ENCODE measurements around the gene IL25.

The IL25 gene

GRCh38 chr14:23347406-23348296 lies 25.0 kb upstream of the IL25 start:
- Histone ChIP-seq H3K4me1 (ENCODE audit: control insufficient read depth in 1 of 2, insufficient read depth in 2 of 2, low read length in 2 of 2) (peaks cover 3 to 6% of the 10 kb centered on the region in 2 experiments), H3K27ac (ENCODE audit: low read depth, low read length) (no peak overlapping the region), H2BK5ac (ENCODE audit: low read depth, low read length, poor library complexity) (no peak overlapping the region), H4K8ac (ENCODE audit: low read depth, low read length) (no peak overlapping the region), H3K14ac (ENCODE audit: low read length) (no peak overlapping the region), H3K36me3 (ENCODE audit: control insufficient read depth in 1 of 2, insufficient read depth in 2 of 2, low read length in 2 of 2) (peaks cover 10 to 12% of the 10 kb centered on the region in 2 experiments), H2AFZ (ENCODE audit: insufficient read depth, low read length, poor library complexity) (no peak overlapping the region), H4K91ac (ENCODE audit: low read depth, low read length) (no peak overlapping the region), H2AK5ac (ENCODE audit: low read length) (no peak overlapping the region), H3K4me3 (ENCODE audit: low read depth, low read length) (no peak overlapping the region), H3K9ac (ENCODE audit: low read length) (no peak overlapping the region), H3K79me1 (ENCODE audit: low read length) (peaks cover 5% of the 10 kb centered on the region), H2BK120ac (ENCODE audit: insufficient read depth, low read length, poor library complexity) (no peak overlapping the region), H3K9me3 (ENCODE audit: insufficient read depth, low read depth, low read length) (peaks cover 2% of the 10 kb centered on the region), H3K4me2 (ENCODE audit: low read length) (no peak overlapping the region), H3K4ac (ENCODE audit: low read depth, low read length) (no peak overlapping the region), H3K23ac (ENCODE audit: low read length) (no peak overlapping the region), H4K12ac (ENCODE audit: low read depth, low read length) (no peak overlapping the region), H2BK12ac (ENCODE audit: low read length) (no peak overlapping the region), H3K27me3 (ENCODE audit: insufficient read depth, low read length) (peaks cover 2% of the 10 kb centered on the region), H3K18ac (ENCODE audit: low read length) (no peak overlapping the region), H3K79me2 (ENCODE audit: control insufficient read depth, insufficient read depth, low read length, poor library complexity) (no peaks in the 10 kb centered on the region)
- no peak for DNase-seq
- no CpG with 5 or more reads among the region's 19 CpGs for WGBS (ENCODE audit: extremely low coverage, insufficient coverage, insufficient read length)

- Histone ChIP-seq H2AFZ (ENCODE audit: insufficient read depth, low read length, poor library complexity) (no peak overlapping the region), H2BK12ac (ENCODE audit: low read length) (no peak overlapping the region), H3K4ac (ENCODE audit: low read depth, low read length) (no peak overlapping the region), H4K8ac (ENCODE audit: low read depth, low read length) (no peak overlapping the region), H2BK5ac (ENCODE audit: low read depth, low read length, poor library complexity) (no peak overlapping the region), H2BK120ac (ENCODE audit: insufficient read depth, low read length, poor library complexity) (no peak overlapping the region), H3K14ac (ENCODE audit: low read length) (no peak overlapping the region), H3K18ac (ENCODE audit: low read length) (no peak overlapping the region), H3K9ac (ENCODE audit: low read length) (no peak overlapping the region), H3K23ac (ENCODE audit: low read length) (no peak overlapping the region), H3K9me3 (ENCODE audit: insufficient read depth, low read depth, low read length) (peaks cover 2% of the 10 kb centered on the region), H4K12ac (ENCODE audit: low read depth, low read length) (no peak overlapping the region), H3K4me1 (ENCODE audit: control insufficient read depth in 1 of 2, insufficient read depth in 2 of 2, low read length in 2 of 2) (peaks cover 5 to 10% of the 10 kb centered on the region in 2 experiments), H3K79me2 (ENCODE audit: control insufficient read depth, insufficient read depth, low read length, poor library complexity) (no peaks in the 10 kb centered on the region), H3K4me3 (ENCODE audit: low read depth, low read length) (no peak overlapping the region), H3K36me3 (ENCODE audit: control insufficient read depth in 1 of 2, insufficient read depth in 2 of 2, low read length in 2 of 2) (peaks cover 10 to 12% of the 10 kb centered on the region in 2 experiments), H4K91ac (ENCODE audit: low read depth, low read length) (no peak overlapping the region), H3K79me1 (ENCODE audit: low read length) (peaks cover 5% of the 10 kb centered on the region), H3K27me3 (ENCODE audit: insufficient read depth, low read length) (peaks cover 2% of the 10 kb centered on the region), H3K4me2 (ENCODE audit: low read length) (no peak overlapping the region), H3K27ac (ENCODE audit: low read depth, low read length) (no peak overlapping the region), H2AK5ac (ENCODE audit: low read length) (no peak overlapping the region)
- no CpG with 5 or more reads among the region's 6 CpGs for WGBS (ENCODE audit: extremely low coverage, insufficient coverage, insufficient read length)
- no peak for DNase-seq
Measured at GRCh38 chr14:23348297-23348655, 24.3 kb upstream of the IL25 start.

GRCh38 chr14:23349156-23349845 lies 23.3 kb upstream of the IL25 start:
- no peak for DNase-seq
- peaks cover 5% of the 10 kb centered on the region for H3K79me1 ChIP-seq (ENCODE audit: low read length)
- H3K18ac ChIP-seq (ENCODE audit: low read length), result no peak overlapping the region
- no peak overlapping the region for H3K4me2 ChIP-seq (ENCODE audit: low read length)
- WGBS (ENCODE audit: extremely low coverage, insufficient coverage, insufficient read length), result no CpG with 5 or more reads among the region's 8 CpGs
- peaks cover 10 to 12% of the 10 kb centered on the region in 2 experiments for H3K36me3 ChIP-seq (ENCODE audit: control insufficient read depth in 1 of 2, insufficient read depth in 2 of 2, low read length in 2 of 2)
- H3K23ac ChIP-seq (ENCODE audit: low read length), result no peak overlapping the region
- peaks cover 6 to 13% of the 10 kb centered on the region in 2 experiments for H3K4me1 ChIP-seq (ENCODE audit: control insufficient read depth in 1 of 2, insufficient read depth in 2 of 2, low read length in 2 of 2)
- H2AK5ac ChIP-seq (ENCODE audit: low read length), result no peak overlapping the region
- H2BK5ac ChIP-seq (ENCODE audit: low read depth, low read length, poor library complexity), result no peak overlapping the region
- H4K8ac ChIP-seq (ENCODE audit: low read depth, low read length), result no peak overlapping the region
- peaks cover 2% of the 10 kb centered on the region for H3K9me3 ChIP-seq (ENCODE audit: insufficient read depth, low read depth, low read length)
- peaks cover 2% of the 10 kb centered on the region for H3K27me3 ChIP-seq (ENCODE audit: insufficient read depth, low read length)
- no peaks in the 10 kb centered on the region for H3K79me2 ChIP-seq (ENCODE audit: control insufficient read depth, insufficient read depth, low read length, poor library complexity)
- H3K4ac ChIP-seq (ENCODE audit: low read depth, low read length), result no peak overlapping the region
- H2AFZ ChIP-seq (ENCODE audit: insufficient read depth, low read length, poor library complexity), result no peak overlapping the region
- H3K4me3 ChIP-seq (ENCODE audit: low read depth, low read length), result no peak overlapping the region
- H3K9ac ChIP-seq (ENCODE audit: low read length), result no peak overlapping the region
- no peak overlapping the region for H4K91ac ChIP-seq (ENCODE audit: low read depth, low read length)
- H3K14ac ChIP-seq (ENCODE audit: low read length), result no peak overlapping the region
- H2BK12ac ChIP-seq (ENCODE audit: low read length), result no peak overlapping the region
- no peak overlapping the region for H4K12ac ChIP-seq (ENCODE audit: low read depth, low read length)
- H3K27ac ChIP-seq (ENCODE audit: low read depth, low read length), result no peak overlapping the region
- no peak overlapping the region for H2BK120ac ChIP-seq (ENCODE audit: insufficient read depth, low read length, poor library complexity)

GRCh38 chr14:23351681-23352505 lies 20.7 kb upstream of the IL25 start:
- no peak overlapping the region for H3K23ac ChIP-seq (ENCODE audit: low read length)
- H3K4me2 ChIP-seq (ENCODE audit: low read length), result peak overlapping the region; percentile 88
- peak overlapping the region; percentile 76 for H3K4me3 ChIP-seq (ENCODE audit: low read depth, low read length)
- no peak overlapping the region for H2BK12ac ChIP-seq (ENCODE audit: low read length)
- H2AK5ac ChIP-seq (ENCODE audit: low read length), result no peak overlapping the region
- H3K79me2 ChIP-seq (ENCODE audit: control insufficient read depth, insufficient read depth, low read length, poor library complexity), result no peaks in the 10 kb centered on the region
- peak in 1 of 2 donors; percentile 32 for DNase-seq
- H3K36me3 ChIP-seq (ENCODE audit: control insufficient read depth in 1 of 2, insufficient read depth in 2 of 2, low read length in 2 of 2), result peaks cover 15 to 18% of the 10 kb centered on the region in 2 experiments
- peaks cover 2% of the 10 kb centered on the region for H3K9me3 ChIP-seq (ENCODE audit: insufficient read depth, low read depth, low read length)
- peak overlapping the region; percentile 2 for H3K9ac ChIP-seq (ENCODE audit: low read length)
- peak overlapping the region; percentile 41 for H3K14ac ChIP-seq (ENCODE audit: low read length)
- H3K4ac ChIP-seq (ENCODE audit: low read depth, low read length), result no peak overlapping the region
- peak overlapping the region; percentile 40 for H3K18ac ChIP-seq (ENCODE audit: low read length)
- no CpG with 5 or more reads among the region's 61 CpGs for WGBS (ENCODE audit: extremely low coverage, insufficient coverage, insufficient read length)
- peak overlapping the region; percentile 55 for H2AFZ ChIP-seq (ENCODE audit: insufficient read depth, low read length, poor library complexity)
- H3K4me1 ChIP-seq (ENCODE audit: control insufficient read depth in 1 of 2, insufficient read depth in 2 of 2, low read length in 2 of 2), result peaks cover 6 to 13% of the 10 kb centered on the region in 2 experiments
- H3K27ac ChIP-seq (ENCODE audit: low read depth, low read length), result no peak overlapping the region
- H3K79me1 ChIP-seq (ENCODE audit: low read length), result peaks cover 5% of the 10 kb centered on the region
- H2BK120ac ChIP-seq (ENCODE audit: insufficient read depth, low read length, poor library complexity), result no peak overlapping the region
- H2BK5ac ChIP-seq (ENCODE audit: low read depth, low read length, poor library complexity), result no peak overlapping the region
- peak overlapping the region; percentile 49 for H4K12ac ChIP-seq (ENCODE audit: low read depth, low read length)
- H4K8ac ChIP-seq (ENCODE audit: low read depth, low read length), result no peak overlapping the region
- peaks cover 2% of the 10 kb centered on the region for H3K27me3 ChIP-seq (ENCODE audit: insufficient read depth, low read length)
- H4K91ac ChIP-seq (ENCODE audit: low read depth, low read length), result peak overlapping the region; percentile 1
